ENCODE data around the gene GNAI3.

GNAI3 gene

DNA sequence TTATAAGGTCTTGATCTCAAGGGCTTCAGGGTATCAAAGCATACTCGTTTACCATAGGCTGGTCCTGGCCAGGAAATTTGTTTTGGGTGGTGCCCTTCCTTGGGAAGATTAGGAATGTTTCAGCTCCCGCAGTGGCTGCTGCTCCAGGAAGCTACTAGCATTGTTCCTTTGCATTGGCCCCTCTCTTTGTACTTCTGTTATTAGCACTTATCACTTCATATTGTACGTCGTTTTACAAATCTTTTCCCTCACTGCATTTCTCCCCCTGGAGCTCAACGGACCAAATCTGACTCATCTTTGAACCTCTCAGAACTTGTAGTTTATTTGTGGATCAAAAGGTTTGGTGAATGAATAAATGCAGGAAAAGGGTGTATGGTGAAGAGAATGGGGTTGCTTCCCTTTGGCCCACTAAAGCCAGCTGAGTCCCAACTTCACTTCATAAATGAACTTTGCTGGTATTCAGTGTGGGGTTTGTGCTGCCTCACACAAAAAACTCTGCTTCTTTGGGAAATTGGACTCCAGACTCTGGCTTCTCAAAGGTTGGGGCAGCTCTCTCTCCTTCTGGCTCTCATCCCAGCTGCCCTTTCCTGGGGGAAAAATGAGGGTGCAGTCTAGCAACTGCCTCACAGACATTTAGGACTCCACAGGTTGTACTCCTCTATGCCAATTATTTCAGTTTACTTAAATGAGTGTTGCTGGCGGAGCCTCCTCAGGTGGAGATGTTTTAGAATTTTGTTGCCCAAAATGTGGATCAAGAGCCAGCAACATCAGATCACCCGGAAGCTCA lies 65.1 kb downstream of the GNAI3 start:
- no peak overlapping the region for H3K4me3 Mint-ChIP-seq
- no peak for ATAC-seq (replicated peaks)
- H3K9me3 Mint-ChIP-seq: no peaks in the 10 kb centered on the region
- no peaks in the 10 kb centered on the region for H3K36me3 Mint-ChIP-seq
- H3K4me1 Mint-ChIP-seq: peaks cover 17 to 24% of the 10 kb centered on the region in 2 donors
- no peaks in the 10 kb centered on the region for H3K27me3 Mint-ChIP-seq
- DNase-seq: no peak
- H3K27ac Mint-ChIP-seq: no peak overlapping the region

DNA sequence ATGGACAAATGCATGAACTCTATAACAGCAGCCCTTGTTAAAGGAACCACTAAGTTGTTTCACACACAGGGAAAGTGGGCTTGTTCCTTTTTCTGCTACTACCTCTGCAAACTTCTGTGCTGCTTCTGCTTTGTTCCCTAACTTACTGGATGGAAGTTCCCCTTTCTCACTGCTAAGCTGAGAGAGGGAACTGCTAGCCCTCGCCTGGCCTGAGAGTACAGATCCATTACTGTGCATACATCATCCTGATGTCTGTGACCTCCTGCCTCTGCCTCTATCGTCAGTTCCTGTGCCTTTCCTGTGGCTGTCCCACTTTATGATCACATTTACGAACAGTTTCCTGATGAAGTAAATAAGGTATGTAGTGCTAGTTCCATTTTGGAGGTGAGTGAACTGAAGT lies 67.5 kb downstream of the GNAI3 start:
- H3K9me3 Mint-ChIP-seq: no peaks in the 10 kb centered on the region
- no peaks in the 10 kb centered on the region for H3K27me3 Mint-ChIP-seq
- peak overlapping the region; percentile 68 for H3K27ac Mint-ChIP-seq
- H3K4me1 Mint-ChIP-seq: peaks cover 28 to 47% of the 10 kb centered on the region in 2 donors
- peak overlapping the region in 1 of 2 donors; percentile 0 for H3K4me3 Mint-ChIP-seq
- H3K36me3 Mint-ChIP-seq: peaks cover 2 to 4% of the 10 kb centered on the region in 2 donors
- peak; percentile 39 for DNase-seq
- peak; percentile 67 to 72 for ATAC-seq (replicated peaks)

DNA sequence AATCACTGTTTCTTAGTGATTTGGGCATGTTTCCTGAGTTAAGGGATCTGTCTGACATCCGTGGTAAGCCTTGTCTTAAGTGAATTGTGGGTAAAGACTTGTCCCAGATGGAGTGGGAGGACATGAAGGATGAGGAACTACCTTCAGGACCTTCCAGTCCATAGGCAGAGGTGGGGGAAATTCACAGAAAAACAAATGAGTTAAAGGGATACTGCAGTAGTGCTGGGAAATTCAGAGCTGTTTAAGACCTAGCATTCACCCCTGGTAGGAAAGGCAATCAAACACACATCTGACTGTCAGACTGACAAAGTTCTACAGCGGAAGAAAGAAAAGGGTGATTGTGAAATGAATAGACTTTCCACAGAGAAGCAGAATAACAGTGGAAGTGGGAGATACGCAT lies 68.0 kb downstream of the GNAI3 start:
- Mint-ChIP-seq H3K27ac (no peak overlapping the region), H3K4me3 (no peak overlapping the region), H3K27me3 (no peaks in the 10 kb centered on the region), H3K4me1 (peaks cover 28 to 52% of the 10 kb centered on the region in 2 donors), H3K36me3 (peaks cover 2 to 4% of the 10 kb centered on the region in 2 donors), H3K9me3 (no peaks in the 10 kb centered on the region)
- DNase-seq (no peak), ATAC-seq (replicated peaks) (no peak)

DNA sequence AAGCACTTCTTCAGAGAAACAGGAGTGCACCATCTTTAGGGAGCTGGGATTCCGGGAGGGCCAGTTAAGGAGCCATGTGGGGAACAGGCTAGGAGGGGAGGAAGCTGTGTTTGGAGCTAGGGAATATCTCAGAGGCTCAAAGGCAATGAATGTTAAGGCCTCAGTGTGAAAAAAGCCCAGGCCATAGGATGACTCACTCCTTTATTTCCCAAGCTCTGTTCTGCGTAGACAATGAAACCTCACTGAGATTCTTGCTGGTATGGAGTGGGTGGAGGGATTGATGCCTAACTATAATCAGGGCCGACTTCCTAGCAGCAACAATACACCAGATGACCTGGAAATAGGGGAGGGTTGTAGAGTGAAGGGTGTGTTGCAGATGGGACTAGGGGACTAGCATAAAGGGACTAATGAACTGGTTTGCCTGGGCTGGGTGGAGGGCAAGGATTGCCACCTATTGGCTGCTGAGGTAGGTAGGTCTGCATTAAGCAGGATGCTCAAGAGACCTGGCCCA lies 68.9 kb downstream of the GNAI3 start:
- DNase-seq (no peak), ATAC-seq (replicated peaks) (no peak)
- Mint-ChIP-seq H3K4me1 (peaks cover 36 to 61% of the 10 kb centered on the region in 2 donors), H3K27ac (no peak overlapping the region), H3K36me3 (peaks cover 2 to 4% of the 10 kb centered on the region in 2 donors), H3K4me3 (no peak overlapping the region), H3K9me3 (no peaks in the 10 kb centered on the region), H3K27me3 (no peaks in the 10 kb centered on the region)

DNA sequence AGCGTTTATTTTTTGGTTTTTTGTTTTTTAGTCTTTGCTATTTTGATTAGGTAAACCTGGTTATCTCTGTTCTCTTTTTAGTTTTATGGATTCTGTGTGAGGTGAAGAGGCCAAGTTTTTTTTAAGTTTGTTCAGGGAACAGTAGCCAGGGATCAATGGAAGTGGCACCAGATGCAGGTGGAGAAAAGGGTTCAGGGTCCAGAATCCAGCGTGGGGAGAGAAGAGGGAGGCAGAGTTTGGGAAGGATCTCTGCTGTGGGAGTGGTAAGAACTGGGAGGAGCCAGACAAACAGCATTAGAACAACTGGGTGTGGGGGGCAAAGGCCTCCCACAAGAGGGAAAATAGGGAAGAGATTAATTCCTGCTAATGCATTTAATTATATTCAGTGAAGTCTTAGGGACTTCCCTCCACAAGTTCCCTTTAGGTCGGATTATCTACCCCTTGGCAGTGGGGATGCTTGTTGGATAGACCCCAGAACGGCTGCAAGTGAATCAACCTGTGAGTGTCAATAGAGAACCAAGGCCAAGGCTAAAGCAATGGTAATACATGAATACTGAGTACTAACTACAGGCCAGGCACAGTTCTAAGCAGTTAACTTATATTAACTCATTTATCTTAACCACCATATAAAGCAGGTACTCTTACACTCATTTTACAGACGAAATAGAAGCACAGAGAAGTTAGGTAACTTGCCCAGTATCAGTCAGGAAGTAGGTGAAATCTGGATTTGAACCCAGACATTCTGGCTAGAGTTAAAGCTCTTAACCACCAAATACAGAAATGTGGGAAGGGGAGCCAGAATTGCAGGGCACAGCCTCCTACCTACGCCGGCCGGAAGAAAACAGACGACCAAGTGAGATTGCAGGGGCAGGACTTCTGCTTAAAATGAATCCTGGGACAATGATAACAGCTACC lies 70.5 kb downstream of the GNAI3 start:
- H3K27me3 Mint-ChIP-seq: no peaks in the 10 kb centered on the region
- H3K27ac Mint-ChIP-seq: peak overlapping the region; percentile 98
- H3K9me3 Mint-ChIP-seq: no peaks in the 10 kb centered on the region
- no peak for DNase-seq
- ATAC-seq (replicated peaks): no peak
- peaks cover 2 to 4% of the 10 kb centered on the region in 2 donors for H3K36me3 Mint-ChIP-seq
- H3K4me1 Mint-ChIP-seq: peaks cover 50 to 77% of the 10 kb centered on the region in 2 donors
- peak overlapping the region; percentile 97 to 99 for H3K4me3 Mint-ChIP-seq

- Mint-ChIP-seq H3K36me3 (peaks cover 2 to 4% of the 10 kb centered on the region in 2 donors), H3K4me1 (peaks cover 56 to 86% of the 10 kb centered on the region in 2 donors), H3K27ac (peak within 1 kb of the TSS; percentile 98), H3K9me3 (no peaks in the 10 kb centered on the region), H3K4me3 (peak within 1 kb of the TSS; percentile 97 to 99), H3K27me3 (no peaks in the 10 kb centered on the region)
- ATAC-seq (replicated peaks) (peak; percentile 75), DNase-seq (peak; percentile 76)
Measured at GRCh38 chr1:109619576-109620400, 71.4 kb downstream of the GNAI3 start, which contains the start of the genes AMPD2 and GNAT2. AMPD2 (plus strand) TSS chr1:109619837; CDS start chr1:109621176, 1,339 bp downstream. GNAT2 (minus strand) TSS chr1:109619616; CDS start chr1:109612870, 6,746 bp downstream.

DNA sequence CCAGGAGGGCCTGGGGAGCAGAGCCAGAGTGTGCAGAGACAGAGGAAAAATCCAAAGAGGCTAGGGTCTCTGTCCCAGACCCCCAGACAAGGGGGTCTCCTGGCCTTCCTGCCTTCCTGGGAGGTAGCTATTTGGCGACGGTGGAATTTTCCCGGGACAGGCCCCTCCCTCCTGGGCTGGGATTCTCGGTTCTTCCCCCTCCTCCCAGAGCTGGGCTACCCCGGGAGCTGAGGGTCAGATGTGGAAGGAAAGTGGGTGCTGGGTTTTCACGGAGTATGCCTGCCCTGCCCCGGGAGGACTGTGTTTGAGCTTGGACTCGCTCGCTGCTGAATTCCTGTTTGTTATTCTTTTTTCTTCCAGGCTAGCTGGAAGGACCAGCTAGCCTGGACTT lies 72.0 kb downstream of the GNAI3 start:
- DNase-seq (no peak), ATAC-seq (replicated peaks) (no peak)
- no peaks in the 10 kb centered on the region for H3K27me3 Mint-ChIP-seq
- peaks cover 2 to 4% of the 10 kb centered on the region in 2 donors for H3K36me3 Mint-ChIP-seq
- peak overlapping the region; percentile 98 for H3K27ac Mint-ChIP-seq
- H3K4me3 Mint-ChIP-seq: peak overlapping the region; percentile 97 to 99
- H3K9me3 Mint-ChIP-seq: no peaks in the 10 kb centered on the region
- peaks cover 58 to 84% of the 10 kb centered on the region in 2 donors for H3K4me1 Mint-ChIP-seq

DNA sequence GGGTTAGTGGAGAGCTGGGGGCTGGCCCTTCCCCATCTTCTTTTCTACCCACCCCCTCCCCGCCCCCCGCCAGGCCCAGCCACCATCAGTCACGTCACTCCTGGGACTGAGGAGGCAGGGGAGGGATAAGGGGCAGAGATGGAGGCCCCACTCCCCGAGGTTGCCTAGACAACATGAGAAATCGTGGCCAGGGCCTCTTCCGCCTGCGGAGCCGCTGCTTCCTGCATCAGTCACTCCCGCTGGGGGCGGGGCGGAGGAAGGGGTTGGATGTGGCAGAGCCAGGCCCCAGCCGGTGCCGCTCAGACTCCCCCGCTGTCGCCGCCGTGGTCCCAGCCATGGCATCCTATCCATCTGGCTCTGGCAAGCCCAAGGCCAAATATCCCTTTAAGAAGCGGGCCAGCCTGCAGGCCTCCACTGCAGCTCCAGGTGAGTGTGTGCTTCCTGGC lies 72.4 kb downstream of the GNAI3 start:
- DNase-seq: peak; percentile 81
- ATAC-seq (replicated peaks): peak; percentile 69 to 73
- H3K36me3 Mint-ChIP-seq: peaks cover 4 to 9% of the 10 kb centered on the region in 2 donors
- H3K4me3 Mint-ChIP-seq: peak overlapping the region; percentile 97 to 99
- H3K27ac Mint-ChIP-seq: peak overlapping the region; percentile 98
- H3K9me3 Mint-ChIP-seq: no peaks in the 10 kb centered on the region
- H3K27me3 Mint-ChIP-seq: no peaks in the 10 kb centered on the region
- H3K4me1 Mint-ChIP-seq: peaks cover 57 to 80% of the 10 kb centered on the region in 2 donors

DNA sequence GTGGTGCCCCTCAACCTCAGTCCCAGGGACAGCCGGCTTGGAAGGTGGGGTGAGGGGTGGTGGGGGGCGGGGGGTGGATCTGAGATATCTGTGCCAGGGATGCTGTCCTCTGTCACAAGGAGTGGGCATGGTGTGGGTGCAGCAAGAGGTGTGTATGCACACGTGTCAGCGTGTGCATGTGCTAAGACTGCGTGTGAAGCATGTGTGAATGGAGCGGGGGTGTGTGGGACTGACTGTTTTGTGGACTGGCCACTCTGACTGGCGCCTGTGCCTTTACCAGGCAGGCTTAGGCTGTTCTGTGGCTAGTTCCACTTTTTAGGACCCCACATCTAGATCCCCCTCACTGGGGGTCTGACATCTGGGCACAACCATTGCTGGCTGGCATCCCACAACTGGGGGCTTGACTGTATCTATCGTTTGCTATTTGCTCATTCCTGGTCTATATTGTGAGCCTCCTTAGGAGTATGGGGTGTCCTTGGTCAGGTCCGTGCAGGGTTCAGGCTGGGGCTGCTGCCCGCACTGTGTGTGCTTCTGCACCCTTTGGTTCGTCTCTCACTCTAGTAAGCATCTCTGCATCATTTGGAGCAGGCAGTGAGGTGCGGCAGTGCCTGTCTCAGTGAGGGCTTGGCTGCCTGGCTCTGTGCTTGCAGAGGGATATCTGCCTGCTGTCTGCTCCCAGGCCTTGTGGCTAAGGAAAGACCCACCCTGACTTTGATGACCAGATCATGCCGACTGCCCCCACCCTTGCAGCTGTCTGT lies 73.1 kb downstream of the GNAI3 start:
- Mint-ChIP-seq H3K27me3 (no peaks in the 10 kb centered on the region), H3K36me3 (peaks cover 8 to 15% of the 10 kb centered on the region in 2 donors), H3K27ac (peak overlapping the region; percentile 79), H3K4me3 (peak overlapping the region; percentile 97 to 99), H3K9me3 (no peaks in the 10 kb centered on the region), H3K4me1 (peaks cover 51 to 78% of the 10 kb centered on the region in 2 donors)
- no peak for DNase-seq
- ATAC-seq (replicated peaks): no peak

- no peaks in the 10 kb centered on the region for H3K9me3 Mint-ChIP-seq
- H3K4me3 Mint-ChIP-seq: peak overlapping the region; percentile 97 to 99
- H3K27ac Mint-ChIP-seq: peak overlapping the region; percentile 79
- DNase-seq (no peak), ATAC-seq (replicated peaks) (no peak)
- peaks cover 8 to 16% of the 10 kb centered on the region in 2 donors for H3K36me3 Mint-ChIP-seq
- H3K27me3 Mint-ChIP-seq: no peaks in the 10 kb centered on the region
- H3K4me1 Mint-ChIP-seq: peaks cover 48 to 72% of the 10 kb centered on the region in 2 donors
Measured at GRCh38 chr1:109622137-109622892, 73.9 kb downstream of the GNAI3 start.

DNA sequence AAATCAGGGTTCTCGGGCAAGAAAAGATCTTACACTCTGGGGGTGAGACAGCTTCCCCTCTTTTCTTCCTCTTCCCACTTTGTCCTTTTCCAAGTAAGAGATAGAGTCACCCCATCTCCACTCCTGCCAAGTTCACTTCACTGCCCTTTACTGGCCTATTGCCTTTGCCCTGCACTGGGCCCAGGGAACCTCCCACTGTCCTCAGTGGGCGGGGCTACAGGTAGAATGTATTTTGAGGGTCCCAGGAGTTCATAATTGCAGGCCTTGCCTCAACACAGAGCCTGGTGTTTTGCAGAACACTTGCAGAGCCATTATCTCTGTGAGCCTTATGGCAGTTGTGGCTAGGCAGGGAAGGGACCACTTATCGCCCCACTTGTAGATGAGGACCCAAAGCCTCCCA lies 74.5 kb downstream of the GNAI3 start:
- H3K4me3 Mint-ChIP-seq: no peak overlapping the region
- H3K9me3 Mint-ChIP-seq: no peaks in the 10 kb centered on the region
- no peak overlapping the region for H3K27ac Mint-ChIP-seq
- DNase-seq (no peak), ATAC-seq (replicated peaks) (no peak)
- peaks cover 45 to 72% of the 10 kb centered on the region in 2 donors for H3K4me1 Mint-ChIP-seq
- H3K27me3 Mint-ChIP-seq: no peaks in the 10 kb centered on the region
- H3K36me3 Mint-ChIP-seq: peaks cover 14 to 22% of the 10 kb centered on the region in 2 donors

DNA sequence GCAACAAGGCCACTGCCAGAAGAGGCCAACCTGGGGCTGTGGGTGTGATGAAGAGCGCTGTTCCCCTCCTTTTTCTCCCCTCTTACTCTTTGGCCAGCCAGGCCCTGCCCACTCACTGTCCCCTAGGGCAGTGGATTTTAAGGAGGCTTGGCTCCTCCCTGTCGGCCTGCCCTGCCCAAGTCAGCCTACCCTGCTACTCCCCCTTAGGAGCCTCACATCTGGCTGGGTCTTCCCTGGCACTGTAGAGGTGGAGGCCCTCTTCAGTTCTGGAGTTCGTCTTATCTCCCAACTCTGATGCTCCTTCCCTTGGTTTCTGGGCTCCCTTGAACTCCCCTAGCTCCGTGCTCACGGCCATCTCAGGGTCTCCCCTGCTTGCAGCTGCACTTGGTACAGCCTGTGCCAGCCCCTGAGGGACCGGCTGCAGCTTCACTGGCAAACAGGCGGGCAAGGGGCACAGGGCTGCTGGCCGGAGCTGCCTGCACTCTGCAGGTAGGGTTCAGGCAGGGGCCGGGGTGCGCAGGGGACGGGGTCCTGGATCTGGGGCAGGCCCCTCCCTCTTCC lies 75.3 kb downstream of the GNAI3 start:
- peak overlapping the region; percentile 89 for H3K27ac Mint-ChIP-seq
- peaks cover 15 to 29% of the 10 kb centered on the region in 2 donors for H3K36me3 Mint-ChIP-seq
- ATAC-seq (replicated peaks): no peak
- H3K27me3 Mint-ChIP-seq: no peaks in the 10 kb centered on the region
- peaks cover 42 to 68% of the 10 kb centered on the region in 2 donors for H3K4me1 Mint-ChIP-seq
- peak overlapping the region; percentile 76 to 79 for H3K4me3 Mint-ChIP-seq
- no peak for DNase-seq
- H3K9me3 Mint-ChIP-seq: no peaks in the 10 kb centered on the region

All from stimulated activated naive B cell treated with anti-CD40 and anti-IgM and Interleukin-4, amounts not matched to agents 10 μg/mL and 1 μg/mL and 100 μg/mL, for 72 hours (primary cell).